Calu3 (cell line): ENCODE data around the gene CEP126. TPM values are rescaled to one million over a fixed set of nuclear protein-coding genes. Genes with fewer than 3 reads are reported as not detected.
"Not testable (repeated sequence)": the region's sequence is repeated elsewhere in the genome, so short reads cannot be mapped to it uniquely, and the experiment has no call there.

Experiments used
- BruUV-seq: library from RNA; stranded (reverse); fragments of 400-500 nt; replicated peaks from 2 replicates; lab custom pipeline; 2021; lab: Mats Ljungman, UMichigan
- CTCF ChIA-PET: fragments of 300-600 bp; sonication (Branson Sonifier 250); formaldehyde crosslinking; loops from one replicate; lab custom pipeline; 2022; ENCODE audit warnings: antibody characterized with exemption; lab: Charles Lee
- DNase-seq: peaks from one replicate; pipeline ENCODE4 v3.0.0; 2022
- H3K27ac Mint-ChIP-seq: one replicate; pipeline ENCODE4 v1.8.0; 2022; ENCODE audit warnings: mixed read lengths; ENCODE audit not compliant: unreplicated experiment
- H3K27me3 Mint-ChIP-seq: one replicate; pipeline ENCODE4 v1.8.0; 2022; ENCODE audit warnings: mixed read lengths; ENCODE audit not compliant: unreplicated experiment
- H3K36me3 Mint-ChIP-seq: one replicate; pipeline ENCODE4 v1.8.0; 2022; ENCODE audit warnings: mild to moderate bottlenecking, moderate library complexity, mixed read lengths; ENCODE audit not compliant: insufficient read depth, unreplicated experiment
- H3K4me1 Mint-ChIP-seq: one replicate; pipeline ENCODE4 v1.8.0; 2022; ENCODE audit warnings: mild to moderate bottlenecking, low read depth, mixed read lengths; ENCODE audit not compliant: unreplicated experiment
- H3K4me3 Mint-ChIP-seq: one replicate; pipeline ENCODE4 v1.8.0; 2022; ENCODE audit warnings: mild to moderate bottlenecking, low read depth, moderate library complexity, mixed read lengths; ENCODE audit not compliant: unreplicated experiment
- H3K9me3 Mint-ChIP-seq: one replicate; pipeline ENCODE4 v1.8.0; 2022; ENCODE audit warnings: low read depth, mixed read lengths; ENCODE audit not compliant: unreplicated experiment
- intact Hi-C: fragments of 100-400 bp; cut with micrococcal nuclease; formaldehyde crosslinking; loops from one replicate; pipeline ENCODE4 v1.10.0; 2022; ENCODE audit not compliant: unreplicated experiment
- total RNA-seq: library from RNA; stranded (reverse); gene quantifications from 2 replicates; pipeline ENCODE4 v1.2.3, GENCODE V29; 2022
- TF ChIP-seq, protein P1 (sequence below): fragments of 200-600 bp; IDR thresholded peaks from one replicate; pipeline ENCODE4 v1.8.0; 2022; ENCODE audit warnings: antibody characterized with exemption; ENCODE audit not compliant: unreplicated experiment

CEP126 gene
- total RNA-seq, 1 experiment from 2014 or later: 3.1 TPM

GRCh38 chr11:101960231-101960630, 45.4 kb downstream of the CEP126 start:
- Mint-ChIP-seq H3K27me3 (no peaks in the 10 kb centered on the region), H3K4me1 (no peaks in the 10 kb centered on the region), H3K9me3 (no peaks in the 10 kb centered on the region), H3K4me3 (no peak overlapping the region), H3K36me3 (no peaks in the 10 kb centered on the region), H3K27ac (no peak overlapping the region)
- intact Hi-C loops: no loop called here
- CTCF ChIA-PET: no interaction called here
- DNase-seq: no peak
- no TSS peak for BruUV-seq
- TF ChIP-seq, protein P1, sequence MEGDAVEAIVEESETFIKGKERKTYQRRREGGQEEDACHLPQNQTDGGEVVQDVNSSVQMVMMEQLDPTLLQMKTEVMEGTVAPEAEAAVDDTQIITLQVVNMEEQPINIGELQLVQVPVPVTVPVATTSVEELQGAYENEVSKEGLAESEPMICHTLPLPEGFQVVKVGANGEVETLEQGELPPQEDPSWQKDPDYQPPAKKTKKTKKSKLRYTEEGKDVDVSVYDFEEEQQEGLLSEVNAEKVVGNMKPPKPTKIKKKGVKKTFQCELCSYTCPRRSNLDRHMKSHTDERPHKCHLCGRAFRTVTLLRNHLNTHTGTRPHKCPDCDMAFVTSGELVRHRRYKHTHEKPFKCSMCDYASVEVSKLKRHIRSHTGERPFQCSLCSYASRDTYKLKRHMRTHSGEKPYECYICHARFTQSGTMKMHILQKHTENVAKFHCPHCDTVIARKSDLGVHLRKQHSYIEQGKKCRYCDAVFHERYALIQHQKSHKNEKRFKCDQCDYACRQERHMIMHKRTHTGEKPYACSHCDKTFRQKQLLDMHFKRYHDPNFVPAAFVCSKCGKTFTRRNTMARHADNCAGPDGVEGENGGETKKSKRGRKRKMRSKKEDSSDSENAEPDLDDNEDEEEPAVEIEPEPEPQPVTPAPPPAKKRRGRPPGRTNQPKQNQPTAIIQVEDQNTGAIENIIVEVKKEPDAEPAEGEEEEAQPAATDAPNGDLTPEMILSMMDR: no peak

DNA sequence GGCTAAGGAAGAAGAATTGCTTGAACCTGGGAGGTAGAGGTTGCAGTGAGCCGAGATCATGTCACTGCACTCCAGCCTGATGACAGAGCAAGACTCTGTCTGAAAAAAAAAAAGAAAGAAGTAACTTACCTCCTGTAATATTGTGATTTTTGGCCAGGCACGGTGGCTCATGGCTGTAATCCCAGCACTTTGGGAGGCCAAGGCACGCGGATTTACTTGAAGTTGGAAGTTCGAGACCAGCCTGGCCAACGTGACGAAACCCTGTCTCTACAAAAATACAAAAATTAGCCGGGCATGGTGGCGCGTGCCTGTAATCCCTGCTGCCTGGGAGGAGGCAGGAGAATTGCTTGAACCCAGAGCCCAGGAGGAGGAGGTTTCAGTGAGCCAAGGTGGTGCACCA, 49.4 kb downstream of the CEP126 start:
- H3K4me1 Mint-ChIP-seq, DNase-seq, intact Hi-C loops, BruUV-seq, H3K27me3 Mint-ChIP-seq, H3K4me3 Mint-ChIP-seq, H3K9me3 Mint-ChIP-seq, H3K27ac Mint-ChIP-seq, CTCF ChIA-PET, H3K36me3 Mint-ChIP-seq: not testable (repeated sequence)

- TF ChIP-seq, protein P1: no peak
- no peaks in the 10 kb centered on the region for H3K4me1 Mint-ChIP-seq
- H3K9me3 Mint-ChIP-seq: no peaks in the 10 kb centered on the region
- H3K27me3 Mint-ChIP-seq: no peaks in the 10 kb centered on the region
- no peak overlapping the region for H3K4me3 Mint-ChIP-seq
- intact Hi-C loops: no loop called here
- CTCF ChIA-PET: interaction anchor here (1.2 kb wide), 1 partner anchor 113 kb away, joined by 4 read pairs; no protein-coding TSS in a partner anchor
- BruUV-seq: no TSS peak
- no peak overlapping the region for H3K27ac Mint-ChIP-seq
- DNase-seq: no peak
- no peaks in the 10 kb centered on the region for H3K36me3 Mint-ChIP-seq
Measured at GRCh38 chr11:101974255-101974654, 59.4 kb downstream of the CEP126 start.

GRCh38 chr11:101974771-101975170, 60.0 kb downstream of the CEP126 start:
- intact Hi-C loops: no loop called here

DNA sequence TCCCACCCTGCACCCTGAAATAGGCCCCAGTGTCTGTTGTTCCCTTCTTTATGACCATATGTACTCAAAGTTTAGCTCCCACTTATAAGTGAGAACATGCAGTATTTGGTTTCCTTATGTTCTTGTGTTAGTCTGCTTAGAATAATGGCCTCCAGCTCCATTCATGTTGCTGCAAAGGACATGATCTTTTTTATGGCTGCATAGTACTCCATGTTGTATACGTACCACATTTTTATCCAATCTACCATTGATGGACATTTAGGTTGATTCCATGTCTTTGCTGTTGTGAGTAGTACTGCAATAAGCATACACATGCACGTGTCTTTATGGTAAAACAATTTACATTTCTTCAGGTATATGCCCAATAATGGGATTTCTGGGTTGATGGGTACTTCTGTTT, 60.9 kb downstream of the CEP126 start:
- H3K4me3 Mint-ChIP-seq: no peak overlapping the region
- TF ChIP-seq, protein P1: no peak
- H3K9me3 Mint-ChIP-seq: no peaks in the 10 kb centered on the region
- CTCF ChIA-PET: no interaction called here
- no peaks in the 10 kb centered on the region for H3K27me3 Mint-ChIP-seq
- H3K27ac Mint-ChIP-seq: no peak overlapping the region
- no peaks in the 10 kb centered on the region for H3K36me3 Mint-ChIP-seq
- BruUV-seq: no TSS peak
- no peaks in the 10 kb centered on the region for H3K4me1 Mint-ChIP-seq
- no peak for DNase-seq
- intact Hi-C loops: no loop called here

More at GRCh38 chr11:101974771-101975170, 60.0 kb downstream of the CEP126 start:
- Mint-ChIP-seq H3K27me3 (no peaks in the 10 kb centered on the region), H3K4me1 (no peaks in the 10 kb centered on the region), H3K36me3 (no peaks in the 10 kb centered on the region), H3K4me3 (no peak overlapping the region), H3K27ac (no peak overlapping the region), H3K9me3 (no peaks in the 10 kb centered on the region)
- TF ChIP-seq, protein P1: no peak
- DNase-seq: no peak
- CTCF ChIA-PET: interaction anchor here (0.7 to 1.2 kb wide), 2 partner anchors 114 to 1602 kb away, joined by 3 to 4 read pairs; no protein-coding TSS in a partner anchor
- BruUV-seq: no TSS peak
